Measurements from ENCODE around the gene ALDH4A1.
"Not testable (repeated sequence)": the region's sequence is repeated elsewhere in the genome, so short reads cannot be mapped to it uniquely, and the experiment has no call there.

Gene ALDH4A1

GRCh38 chr1:18858070-18858688 lies 44.2 kb downstream of the ALDH4A1 start:
- Histone ChIP-seq H3K4me3 (ENCODE audit: low read length in 2 of 2) (no peak overlapping the region), H3K27me3 (ENCODE audit: control insufficient read depth in 2 of 2, insufficient read depth in 2 of 2, low read length in 2 of 2) (no peaks in the 10 kb centered on the region), H3K27ac (ENCODE audit: low read depth in 2 of 2, low read length in 2 of 2) (no peak overlapping the region), H3K4me1 (ENCODE audit: control insufficient read depth in 2 of 2, insufficient read depth in 2 of 2, low read length in 2 of 2) (no peaks in the 10 kb centered on the region), H3K9ac (ENCODE audit: low read depth in 1 of 2, low read length in 2 of 2) (no peak overlapping the region), H3K9me3 (ENCODE audit: control insufficient read depth in 2 of 2, low read length in 2 of 2) (no peaks in the 10 kb centered on the region), H3K36me3 (ENCODE audit: control insufficient read depth in 2 of 2, insufficient read depth in 2 of 2, low read length in 2 of 2) (no peaks in the 10 kb centered on the region)

- Histone ChIP-seq H3K9ac (ENCODE audit: low read depth in 1 of 2, low read length in 2 of 2) (no peak overlapping the region), H3K9me3 (ENCODE audit: control insufficient read depth in 2 of 2, low read length in 2 of 2) (no peaks in the 10 kb centered on the region), H3K4me1 (ENCODE audit: control insufficient read depth in 2 of 2, insufficient read depth in 2 of 2, low read length in 2 of 2) (no peaks in the 10 kb centered on the region), H3K27me3 (ENCODE audit: control insufficient read depth in 2 of 2, insufficient read depth in 2 of 2, low read length in 2 of 2) (peaks cover 3 to 5% of the 10 kb centered on the region in 2 donors), H3K27ac (ENCODE audit: low read depth in 2 of 2, low read length in 2 of 2) (no peak overlapping the region), H3K4me3 (ENCODE audit: low read length in 2 of 2) (no peak overlapping the region), H3K36me3 (ENCODE audit: control insufficient read depth in 2 of 2, insufficient read depth in 2 of 2, low read length in 2 of 2) (no peaks in the 10 kb centered on the region)
Observed at GRCh38 chr1:18856435-18856834, 45.9 kb downstream of the ALDH4A1 start.

GRCh38 chr1:18855573-18855972 lies 46.8 kb downstream of the ALDH4A1 start:
- Histone ChIP-seq H3K4me3 (ENCODE audit: low read length in 2 of 2) (no peak overlapping the region), H3K9ac (ENCODE audit: low read depth in 1 of 2, low read length in 2 of 2) (no peak overlapping the region), H3K27ac (ENCODE audit: low read depth in 2 of 2, low read length in 2 of 2) (no peak overlapping the region), H3K9me3 (ENCODE audit: control insufficient read depth in 2 of 2, low read length in 2 of 2) (no peaks in the 10 kb centered on the region), H3K36me3 (ENCODE audit: control insufficient read depth in 2 of 2, insufficient read depth in 2 of 2, low read length in 2 of 2) (no peaks in the 10 kb centered on the region), H3K4me1 (ENCODE audit: control insufficient read depth in 2 of 2, insufficient read depth in 2 of 2, low read length in 2 of 2) (no peaks in the 10 kb centered on the region), H3K27me3 (ENCODE audit: control insufficient read depth in 2 of 2, insufficient read depth in 2 of 2, low read length in 2 of 2) (peaks cover 3 to 5% of the 10 kb centered on the region in 2 donors)

GRCh38 chr1:18854331-18855025 lies 47.9 kb downstream of the ALDH4A1 start:
- no peak overlapping the region for H3K4me3 ChIP-seq (ENCODE audit: low read length in 2 of 2)
- H3K27me3 ChIP-seq (ENCODE audit: control insufficient read depth in 2 of 2, insufficient read depth in 2 of 2, low read length in 2 of 2) = peaks cover 3 to 5% of the 10 kb centered on the region in 2 donors
- H3K36me3 ChIP-seq (ENCODE audit: control insufficient read depth in 2 of 2, insufficient read depth in 2 of 2, low read length in 2 of 2) = no peaks in the 10 kb centered on the region
- no peaks in the 10 kb centered on the region for H3K9me3 ChIP-seq (ENCODE audit: control insufficient read depth in 2 of 2, low read length in 2 of 2)
- H3K27ac ChIP-seq (ENCODE audit: low read depth in 2 of 2, low read length in 2 of 2) = no peak overlapping the region
- no peak overlapping the region for H3K9ac ChIP-seq (ENCODE audit: low read depth in 1 of 2, low read length in 2 of 2)
- H3K4me1 ChIP-seq (ENCODE audit: control insufficient read depth in 2 of 2, insufficient read depth in 2 of 2, low read length in 2 of 2) = no peaks in the 10 kb centered on the region

- Histone ChIP-seq H3K36me3 (ENCODE audit: control insufficient read depth in 2 of 2, insufficient read depth in 2 of 2, low read length in 2 of 2) (no peaks in the 10 kb centered on the region), H3K9ac (ENCODE audit: low read depth in 1 of 2, low read length in 2 of 2) (no peak overlapping the region), H3K27ac (ENCODE audit: low read depth in 2 of 2, low read length in 2 of 2) (no peak overlapping the region), H3K4me3 (ENCODE audit: low read length in 2 of 2) (no peak overlapping the region), H3K9me3 (ENCODE audit: control insufficient read depth in 2 of 2, low read length in 2 of 2) (no peaks in the 10 kb centered on the region), H3K4me1 (ENCODE audit: control insufficient read depth in 2 of 2, insufficient read depth in 2 of 2, low read length in 2 of 2) (no peaks in the 10 kb centered on the region), H3K27me3 (ENCODE audit: control insufficient read depth in 2 of 2, insufficient read depth in 2 of 2, low read length in 2 of 2) (peaks cover 3 to 5% of the 10 kb centered on the region in 2 donors)
Observed at GRCh38 chr1:18852501-18852900, 49.9 kb downstream of the ALDH4A1 start.

- H3K9me3 ChIP-seq (ENCODE audit: control insufficient read depth in 2 of 2, low read length in 2 of 2) = no peaks in the 10 kb centered on the region
- H3K36me3 ChIP-seq (ENCODE audit: control insufficient read depth in 2 of 2, insufficient read depth in 2 of 2, low read length in 2 of 2) = no peaks in the 10 kb centered on the region
- H3K4me1 ChIP-seq (ENCODE audit: control insufficient read depth in 2 of 2, insufficient read depth in 2 of 2, low read length in 2 of 2) = no peaks in the 10 kb centered on the region
- no peak overlapping the region for H3K9ac ChIP-seq (ENCODE audit: low read depth in 1 of 2, low read length in 2 of 2)
- no peak overlapping the region for H3K27ac ChIP-seq (ENCODE audit: low read depth in 2 of 2, low read length in 2 of 2)
- no peak overlapping the region for H3K4me3 ChIP-seq (ENCODE audit: low read length in 2 of 2)
- H3K27me3 ChIP-seq (ENCODE audit: control insufficient read depth in 2 of 2, insufficient read depth in 2 of 2, low read length in 2 of 2) = peaks cover 3 to 8% of the 10 kb centered on the region in 2 donors
Observed at GRCh38 chr1:18849261-18849711, 53.1 kb downstream of the ALDH4A1 start.

GRCh38 chr1:18847723-18848122 lies 54.6 kb downstream of the ALDH4A1 start:
- not testable (repeated sequence) for H3K9ac ChIP-seq (ENCODE audit: low read depth in 1 of 2, low read length in 2 of 2); H3K4me1 ChIP-seq (ENCODE audit: control insufficient read depth in 2 of 2, insufficient read depth in 2 of 2, low read length in 2 of 2); H3K27me3 ChIP-seq (ENCODE audit: control insufficient read depth in 2 of 2, insufficient read depth in 2 of 2, low read length in 2 of 2); H3K4me3 ChIP-seq (ENCODE audit: low read length in 2 of 2); H3K36me3 ChIP-seq (ENCODE audit: control insufficient read depth in 2 of 2, insufficient read depth in 2 of 2, low read length in 2 of 2); H3K9me3 ChIP-seq (ENCODE audit: control insufficient read depth in 2 of 2, low read length in 2 of 2); H3K27ac ChIP-seq (ENCODE audit: low read depth in 2 of 2, low read length in 2 of 2)

GRCh38 chr1:18840145-18840544 lies 62.2 kb downstream of the ALDH4A1 start:
- Histone ChIP-seq H3K36me3 (ENCODE audit: control insufficient read depth in 2 of 2, insufficient read depth in 2 of 2, low read length in 2 of 2) (no peaks in the 10 kb centered on the region), H3K27me3 (ENCODE audit: control insufficient read depth in 2 of 2, insufficient read depth in 2 of 2, low read length in 2 of 2) (peaks cover 0 to 2% of the 10 kb centered on the region in 2 donors), H3K4me3 (ENCODE audit: low read length in 2 of 2) (no peak overlapping the region), H3K9ac (ENCODE audit: low read depth in 1 of 2, low read length in 2 of 2) (no peak overlapping the region), H3K27ac (ENCODE audit: low read depth in 2 of 2, low read length in 2 of 2) (no peak overlapping the region), H3K4me1 (ENCODE audit: control insufficient read depth in 2 of 2, insufficient read depth in 2 of 2, low read length in 2 of 2) (no peaks in the 10 kb centered on the region), H3K9me3 (ENCODE audit: control insufficient read depth in 2 of 2, low read length in 2 of 2) (no peaks in the 10 kb centered on the region)

GRCh38 chr1:18836654-18837053 lies 65.7 kb downstream of the ALDH4A1 start:
- no peak overlapping the region for H3K9ac ChIP-seq (ENCODE audit: low read depth in 1 of 2, low read length in 2 of 2)
- H3K4me3 ChIP-seq (ENCODE audit: low read length in 2 of 2) = no peak overlapping the region
- H3K36me3 ChIP-seq (ENCODE audit: control insufficient read depth in 2 of 2, insufficient read depth in 2 of 2, low read length in 2 of 2) = no peaks in the 10 kb centered on the region
- no peaks in the 10 kb centered on the region for H3K9me3 ChIP-seq (ENCODE audit: control insufficient read depth in 2 of 2, low read length in 2 of 2)
- H3K27me3 ChIP-seq (ENCODE audit: control insufficient read depth in 2 of 2, insufficient read depth in 2 of 2, low read length in 2 of 2) = peaks cover 0 to 5% of the 10 kb centered on the region in 2 donors
- no peaks in the 10 kb centered on the region for H3K4me1 ChIP-seq (ENCODE audit: control insufficient read depth in 2 of 2, insufficient read depth in 2 of 2, low read length in 2 of 2)
- H3K27ac ChIP-seq (ENCODE audit: low read depth in 2 of 2, low read length in 2 of 2) = no peak overlapping the region

- H3K4me3 ChIP-seq (ENCODE audit: low read length in 2 of 2); H3K9ac ChIP-seq (ENCODE audit: low read depth in 1 of 2, low read length in 2 of 2); H3K4me1 ChIP-seq (ENCODE audit: control insufficient read depth in 2 of 2, insufficient read depth in 2 of 2, low read length in 2 of 2); H3K27ac ChIP-seq (ENCODE audit: low read depth in 2 of 2, low read length in 2 of 2); H3K36me3 ChIP-seq (ENCODE audit: control insufficient read depth in 2 of 2, insufficient read depth in 2 of 2, low read length in 2 of 2); H3K27me3 ChIP-seq (ENCODE audit: control insufficient read depth in 2 of 2, insufficient read depth in 2 of 2, low read length in 2 of 2); H3K9me3 ChIP-seq (ENCODE audit: control insufficient read depth in 2 of 2, low read length in 2 of 2): not testable (repeated sequence)
Observed at GRCh38 chr1:18832319-18832718, 70.0 kb downstream of the ALDH4A1 start.

Measured in mucosa of rectum (tissue), 2 donors.